Stimulated activated naive CD8-positive, alpha-beta T cell treated with anti-CD3 and anti-CD28 coated beads, Interleukin-15, amount 100 ng/mL, for 72 hours (primary cell): Measurements from ENCODE around the gene SNX27.
"Not testable (repeated sequence)": the region's sequence is repeated elsewhere in the genome, so short reads cannot be mapped to it uniquely, and the experiment has no call there.

Experiments used
- ATAC-seq: fragments of 150-1000 bp; cut with Tn5 transposase; 2 replicates; pipeline ENCODE4 v1.10.0; 2021; ENCODE audit warnings: mild to moderate bottlenecking, moderate library complexity
- DNase-seq, 2 donors: peaks; one replicate each; pipeline ENCODE4 v3.0.0; 2021 to 2022
- H3K27ac Mint-ChIP-seq, 2 donors: one replicate each; pipeline ENCODE4 v1.8.0; 2022; ENCODE audit warnings: mild to moderate bottlenecking in 2 of 2, mixed read lengths in 2 of 2, moderate library complexity in 2 of 2
- H3K27me3 Mint-ChIP-seq: one replicate; pipeline ENCODE4 v1.8.0; 2022; ENCODE audit warnings: mixed read lengths
- H3K4me1 Mint-ChIP-seq: one replicate; pipeline ENCODE4 v1.8.0; 2022; ENCODE audit warnings: mild to moderate bottlenecking, mixed read lengths
- H3K4me3 Mint-ChIP-seq, 2 donors: one replicate each; pipeline ENCODE4 v1.8.0; 2022; ENCODE audit warnings: mild to moderate bottlenecking in 2 of 2, mixed read lengths in 2 of 2, moderate library complexity in 1 of 2
- H3K9me3 Mint-ChIP-seq, 2 donors: one replicate each; pipeline ENCODE4 v1.8.0; 2022; ENCODE audit warnings: mixed read lengths in 2 of 2

SNX27 gene

DNA sequence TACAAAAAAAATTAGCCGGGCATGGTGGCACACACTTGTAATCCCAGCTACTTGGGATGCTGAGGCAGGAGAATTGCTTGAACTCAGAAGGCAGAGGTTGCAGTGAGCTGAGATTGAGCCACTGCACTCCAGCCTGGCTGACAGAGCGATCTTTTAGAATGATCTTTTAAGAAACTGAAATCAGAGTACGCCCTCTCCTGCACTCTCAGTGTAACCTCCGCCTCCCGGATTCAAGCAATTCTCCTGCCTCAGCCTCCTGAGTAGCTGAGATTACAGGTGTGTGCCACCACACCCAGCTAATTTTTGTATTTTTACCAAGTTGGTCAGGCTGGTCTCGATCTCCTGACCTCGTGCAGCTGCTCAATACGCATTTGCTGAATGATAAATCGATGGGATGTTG is 122.1 kb downstream of the SNX27 start:
- ATAC-seq, H3K27ac Mint-ChIP-seq, H3K4me3 Mint-ChIP-seq, DNase-seq, H3K4me1 Mint-ChIP-seq: not testable (repeated sequence)
- H3K9me3 Mint-ChIP-seq, result peaks cover 11 to 15% of the 10 kb centered on the region in 2 donors
- peaks cover 14% of the 10 kb centered on the region for H3K27me3 Mint-ChIP-seq

GRCh38 chr1:151737026-151737425 is 125.2 kb downstream of the SNX27 start:
- Mint-ChIP-seq H3K4me3 (no peak overlapping the region), H3K9me3 (peaks cover 11 to 15% of the 10 kb centered on the region in 2 donors), H3K27ac (no peak overlapping the region), H3K4me1 (peaks cover 6% of the 10 kb centered on the region), H3K27me3 (no peaks in the 10 kb centered on the region)
- ATAC-seq (no peak), DNase-seq (no peak)

GRCh38 chr1:151737479-151737878 is 125.6 kb downstream of the SNX27 start:
- Mint-ChIP-seq H3K4me3 (no peak overlapping the region), H3K4me1 (peaks cover 6% of the 10 kb centered on the region), H3K27me3 (no peaks in the 10 kb centered on the region), H3K27ac (no peak overlapping the region), H3K9me3 (peaks cover 11 to 15% of the 10 kb centered on the region in 2 donors)
- ATAC-seq, result no peak
- DNase-seq, result no peak

GRCh38 chr1:151739590-151740355 is 127.9 kb downstream of the SNX27 start:
- H3K27ac Mint-ChIP-seq, result no peak overlapping the region
- peaks cover 11 to 15% of the 10 kb centered on the region in 2 donors for H3K9me3 Mint-ChIP-seq
- H3K27me3 Mint-ChIP-seq, result no peaks in the 10 kb centered on the region
- no peak overlapping the region for H3K4me3 Mint-ChIP-seq
- ATAC-seq, result no peak
- no peak for DNase-seq
- H3K4me1 Mint-ChIP-seq, result peaks cover 6% of the 10 kb centered on the region

GRCh38 chr1:151741516-151741915 is 129.7 kb downstream of the SNX27 start:
- peaks cover 6% of the 10 kb centered on the region for H3K4me1 Mint-ChIP-seq

More at GRCh38 chr1:151741516-151741915, 129.7 kb downstream of the SNX27 start:
- peaks cover 8 to 15% of the 10 kb centered on the region in 2 donors for H3K9me3 Mint-ChIP-seq
- no peak overlapping the region for H3K4me3 Mint-ChIP-seq
- no peak overlapping the region for H3K27ac Mint-ChIP-seq
- DNase-seq, result no peak
- peaks cover 14% of the 10 kb centered on the region for H3K27me3 Mint-ChIP-seq
- ATAC-seq, result no peak
